NCI-H2196 (cell line): Measurements from ENCODE around the gene SOCS1.

ENCODE experiments used
- DNase-seq: peaks from one replicate; lab custom pipeline; 2025; ENCODE audit not compliant: unreplicated experiment; lab: John Stamatoyannopoulos, UW

The SOCS1 gene

DNA sequence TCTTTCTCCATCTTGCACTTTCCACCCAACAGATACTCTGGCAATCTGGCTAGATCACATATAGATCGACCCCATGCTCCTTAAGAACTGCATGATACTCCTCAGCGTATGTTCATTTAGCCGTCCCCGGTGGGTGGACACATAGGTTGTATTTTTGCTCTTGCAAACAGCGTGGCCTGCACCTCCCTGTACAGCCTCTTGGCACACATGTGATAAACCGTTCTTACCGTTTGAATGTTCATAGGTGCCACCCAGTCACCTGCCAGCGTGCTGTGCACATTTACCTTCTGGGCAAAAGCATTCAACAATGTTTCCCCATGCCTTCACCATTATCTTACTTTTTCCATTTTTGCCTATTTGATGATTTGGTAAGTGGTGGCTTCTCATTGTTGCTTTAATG is 6.9 kb upstream of the SOCS1 start:
- no peak for DNase-seq

DNA sequence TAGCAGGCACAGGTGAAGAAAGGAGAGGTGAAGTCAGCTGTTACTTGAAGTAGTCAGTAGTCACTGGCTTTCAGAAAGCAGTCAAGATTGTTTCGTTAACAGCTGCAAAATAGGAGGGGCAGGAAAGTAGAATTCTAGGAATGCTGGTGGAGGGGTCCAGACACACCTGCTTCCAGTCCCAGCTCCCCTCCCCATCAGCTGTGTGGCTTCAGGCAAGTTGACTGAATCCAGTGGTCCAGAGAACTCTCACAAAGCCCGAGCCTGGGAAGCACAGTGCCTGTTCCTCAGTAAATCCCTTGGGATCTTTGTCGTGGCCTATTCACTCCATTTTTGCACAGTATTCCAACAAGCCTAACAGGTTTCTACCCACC is 4.6 kb upstream of the SOCS1 start:
- no peak for DNase-seq

DNA sequence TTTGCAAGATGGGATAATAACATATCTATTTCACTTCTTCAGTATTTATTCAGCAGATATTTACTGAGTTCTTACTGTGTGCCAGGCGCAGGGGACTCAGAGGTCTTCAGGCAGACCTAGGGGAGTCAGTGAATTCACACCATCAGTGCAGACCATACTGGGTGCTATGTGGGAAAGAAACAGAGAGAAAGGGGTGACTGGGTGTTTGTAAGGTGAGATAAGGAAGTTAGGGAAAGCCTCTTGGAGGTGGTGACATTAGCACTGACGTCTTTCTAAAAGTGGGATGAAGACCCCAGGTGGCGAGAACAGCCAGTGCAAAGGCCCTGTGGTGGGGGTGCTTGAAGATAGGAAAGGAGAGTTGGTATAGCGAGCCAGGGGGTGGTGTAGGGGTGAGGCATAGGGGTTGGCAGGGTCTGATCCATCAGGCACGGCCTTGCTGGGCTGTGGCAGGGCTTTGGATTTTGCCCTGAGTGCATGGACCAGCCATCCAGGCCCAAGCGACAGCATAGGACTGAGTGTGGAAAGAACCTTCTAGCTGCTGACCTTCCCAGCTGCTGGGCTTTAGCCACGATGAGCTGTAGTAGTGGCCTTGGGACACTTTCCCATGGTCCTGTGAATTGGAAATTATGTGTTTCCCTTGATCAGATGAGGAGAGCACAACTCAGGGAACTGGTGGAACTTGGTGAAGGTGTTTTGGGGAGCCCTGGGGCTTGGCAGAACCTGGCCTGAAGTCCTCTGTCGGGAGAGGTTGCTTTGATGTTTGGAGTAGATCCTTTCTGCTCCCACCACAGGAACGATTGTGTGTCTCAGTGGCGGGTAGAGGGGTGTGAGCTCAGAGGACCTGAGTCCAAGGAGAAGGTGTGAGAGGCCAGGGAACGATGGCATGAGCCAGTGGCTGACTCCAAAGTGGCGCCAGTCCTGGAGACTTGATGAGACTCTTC is 3.9 kb upstream of the SOCS1 start:
- DNase-seq: no peak

- peak; percentile 47 for DNase-seq
These were observed 2.8 kb upstream of the SOCS1 start for GRCh38 chr16:11258553-11259492.

GRCh38 chr16:11257131-11257938 is 1.3 kb upstream of the SOCS1 start:
- peak; percentile 80 for DNase-seq

GRCh38 chr16:11256661-11257130 is 692 bp upstream of the SOCS1 start:
- peak; percentile 45 for DNase-seq

- peak; percentile 31 for DNase-seq
These were observed 879 bp downstream of the SOCS1 start for GRCh38 chr16:11254913-11255736.

DNA sequence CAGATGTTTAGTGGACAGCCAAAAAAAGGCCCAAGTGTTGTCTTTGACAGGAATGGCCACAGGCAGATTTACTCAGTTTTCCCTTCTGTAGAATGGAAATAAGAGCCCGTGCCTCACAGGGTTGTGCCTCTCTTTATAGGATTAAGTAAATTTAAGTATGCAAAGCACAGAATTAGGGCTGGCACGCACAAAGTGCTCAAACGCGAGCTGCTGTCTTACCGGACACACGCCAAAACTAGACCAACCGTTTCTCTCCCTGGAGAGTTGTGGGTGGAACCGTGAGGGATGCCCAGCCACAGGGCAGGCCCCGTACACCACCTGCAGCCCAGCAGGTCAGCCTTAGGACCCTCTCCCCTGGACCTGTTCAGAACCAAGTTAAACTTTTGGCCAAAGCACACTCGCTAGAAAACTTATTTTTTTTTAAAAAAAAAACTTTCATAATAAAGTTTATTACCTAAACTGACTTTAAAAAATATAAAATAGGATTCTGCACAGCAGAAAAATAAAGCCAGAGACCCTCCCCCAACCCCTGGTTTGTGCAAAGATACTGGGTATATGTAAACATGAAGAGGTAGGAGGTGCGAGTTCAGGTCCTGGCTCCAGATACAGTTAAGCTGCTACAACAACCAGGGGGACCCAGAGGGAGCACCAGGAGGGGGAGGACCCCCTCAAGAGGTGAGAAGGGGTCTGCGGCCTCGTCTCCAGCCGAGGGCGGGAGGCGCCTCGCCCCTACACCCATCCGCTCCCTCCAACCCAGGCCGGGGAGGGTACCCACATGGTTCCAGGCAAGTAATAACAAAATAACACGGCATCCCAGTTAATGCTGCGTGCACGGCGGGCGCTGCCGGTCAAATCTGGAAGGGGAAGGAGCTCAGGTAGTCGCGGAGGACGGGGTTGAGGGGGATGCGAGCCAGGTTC is 1.8 kb downstream of the SOCS1 start:
- DNase-seq: no peak

DNA sequence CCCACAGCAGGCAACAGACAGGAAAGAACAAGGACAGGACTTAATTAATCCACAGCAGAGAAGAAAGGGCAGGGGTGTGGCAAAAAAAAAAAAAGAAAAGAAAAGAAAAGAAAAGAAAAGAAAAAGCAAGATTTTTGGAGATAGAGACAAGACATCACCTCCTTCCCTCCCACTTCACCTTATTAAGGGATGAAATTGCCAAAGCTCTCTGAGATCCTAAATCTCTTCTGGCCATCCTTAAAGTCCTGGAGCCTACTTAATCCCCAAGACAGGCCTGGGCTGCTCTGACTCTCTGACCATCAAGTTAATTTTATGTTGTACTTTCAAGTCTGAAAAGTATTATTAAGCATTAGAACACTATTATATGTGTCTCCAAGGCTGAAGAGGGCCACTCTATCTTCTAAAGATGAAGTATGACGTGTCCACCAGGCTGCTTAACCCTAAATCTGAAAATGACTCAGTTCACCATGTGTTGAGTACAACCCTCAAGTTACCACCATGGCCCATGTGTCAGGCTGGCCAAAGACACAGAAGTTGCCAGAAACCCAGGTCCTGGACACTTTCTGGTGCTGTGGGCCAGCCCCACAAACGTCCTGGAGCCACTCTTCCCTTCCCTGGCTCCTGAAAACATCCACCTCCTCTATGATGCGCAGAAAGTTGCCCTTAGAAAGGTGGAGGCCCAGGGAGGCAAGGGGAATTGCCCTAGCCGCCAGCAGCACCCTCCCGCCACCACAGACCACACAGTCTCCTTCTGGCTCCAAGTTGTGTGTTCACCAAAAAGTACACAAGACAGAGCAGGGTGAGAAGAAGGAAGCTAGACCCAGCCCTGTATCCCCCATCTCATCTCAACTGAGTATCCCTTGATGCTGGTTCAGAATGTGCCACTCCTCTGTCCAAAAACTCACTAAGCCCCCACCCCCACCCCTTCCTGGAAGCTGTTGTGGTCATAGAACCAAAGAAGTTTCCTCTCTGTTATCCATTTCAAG is 2.7 kb downstream of the SOCS1 start:
- DNase-seq: no peak

DNA sequence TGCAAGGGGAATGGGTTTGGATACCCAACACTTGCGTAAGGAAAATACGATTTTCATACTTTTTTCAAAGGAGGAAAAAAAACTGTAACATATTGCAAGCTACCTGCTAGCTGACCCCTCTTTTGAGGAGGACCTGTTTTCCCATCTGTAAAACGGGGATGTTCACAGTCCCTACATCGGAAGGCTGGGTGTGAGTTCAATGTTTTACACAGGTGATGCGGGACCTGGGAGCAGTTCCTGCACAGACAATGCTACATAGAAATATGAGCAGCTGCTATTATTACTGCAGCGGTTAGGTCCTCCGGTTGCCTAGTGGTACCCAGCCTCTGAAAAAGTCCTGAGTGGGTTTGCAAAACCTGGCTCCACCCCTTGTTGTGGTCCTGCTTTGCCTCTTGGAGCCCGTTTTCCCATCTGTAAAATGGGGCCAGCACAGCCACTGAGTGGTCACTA is 3.5 kb downstream of the SOCS1 start:
- DNase-seq: no peak

GRCh38 chr16:11251525-11252481 is 4.2 kb downstream of the SOCS1 start:
- DNase-seq: no peak

DNA sequence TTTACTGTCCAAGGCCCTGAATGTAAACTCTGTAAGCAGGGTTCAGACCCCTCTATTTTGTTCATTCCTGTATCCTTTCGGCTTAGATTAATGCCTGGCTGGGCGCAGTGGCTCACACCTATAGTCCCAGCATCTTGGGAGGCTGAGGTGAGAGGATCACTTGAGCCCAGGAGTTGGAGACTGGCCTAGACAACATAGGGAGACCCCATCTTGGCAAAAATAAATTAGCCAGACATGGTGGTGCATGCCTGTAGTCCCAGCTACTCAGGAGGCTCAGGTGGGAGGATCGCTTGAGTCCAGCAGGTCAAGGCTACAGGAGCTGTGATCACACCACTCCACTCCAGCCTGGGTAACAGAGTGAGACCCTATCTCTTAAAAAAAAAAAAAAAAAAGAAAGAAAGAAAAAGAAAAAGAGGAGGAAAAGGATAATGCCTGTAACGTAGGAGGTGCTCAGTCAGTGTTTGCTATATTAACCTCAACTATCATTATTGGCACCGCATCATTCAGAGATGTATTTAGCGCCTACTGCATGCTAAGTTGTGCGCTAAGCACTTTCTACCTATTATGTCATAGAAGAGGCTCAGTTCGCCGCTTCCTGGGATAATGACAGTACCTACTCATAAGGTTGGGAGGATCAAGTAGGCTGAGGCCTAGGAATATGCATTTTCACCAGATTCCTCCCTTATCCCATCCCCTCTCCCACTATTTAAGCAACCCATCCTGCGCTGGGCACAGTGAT is 5.0 kb downstream of the SOCS1 start:
- no peak for DNase-seq

DNA sequence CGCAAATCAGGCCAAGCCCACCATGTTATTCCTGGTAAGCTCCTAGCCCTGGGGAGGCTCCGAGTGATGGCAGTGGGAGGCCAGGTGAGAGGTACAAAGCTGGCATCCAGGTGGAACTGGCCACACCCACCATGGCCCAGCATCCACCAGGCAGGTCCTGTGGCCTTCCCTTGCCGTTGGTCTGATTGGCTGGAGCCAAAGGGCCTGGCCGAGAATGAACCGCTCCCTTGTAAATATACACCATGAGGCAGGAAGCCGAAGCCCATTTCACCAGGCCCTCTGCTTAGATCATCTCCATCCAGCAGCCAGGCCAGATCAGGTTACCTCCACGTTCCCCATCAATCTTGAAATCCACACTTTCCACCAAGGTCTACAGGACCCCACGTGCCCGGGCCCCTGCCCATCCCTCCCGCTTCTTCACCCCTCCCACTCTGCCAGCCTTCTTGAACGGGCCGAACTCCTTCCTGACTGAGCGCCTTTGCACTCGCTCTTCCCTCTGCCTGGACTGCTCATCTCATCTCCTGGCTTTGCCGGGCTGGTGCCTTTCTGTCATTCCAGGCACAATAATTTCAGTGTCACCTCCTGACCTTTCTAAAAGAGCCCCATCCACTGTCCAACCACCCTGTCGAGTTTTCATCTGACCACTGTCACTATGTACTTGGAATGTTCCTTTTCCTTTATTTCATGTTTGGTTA is 5.8 kb downstream of the SOCS1 start:
- peak; percentile 70 for DNase-seq

DNA sequence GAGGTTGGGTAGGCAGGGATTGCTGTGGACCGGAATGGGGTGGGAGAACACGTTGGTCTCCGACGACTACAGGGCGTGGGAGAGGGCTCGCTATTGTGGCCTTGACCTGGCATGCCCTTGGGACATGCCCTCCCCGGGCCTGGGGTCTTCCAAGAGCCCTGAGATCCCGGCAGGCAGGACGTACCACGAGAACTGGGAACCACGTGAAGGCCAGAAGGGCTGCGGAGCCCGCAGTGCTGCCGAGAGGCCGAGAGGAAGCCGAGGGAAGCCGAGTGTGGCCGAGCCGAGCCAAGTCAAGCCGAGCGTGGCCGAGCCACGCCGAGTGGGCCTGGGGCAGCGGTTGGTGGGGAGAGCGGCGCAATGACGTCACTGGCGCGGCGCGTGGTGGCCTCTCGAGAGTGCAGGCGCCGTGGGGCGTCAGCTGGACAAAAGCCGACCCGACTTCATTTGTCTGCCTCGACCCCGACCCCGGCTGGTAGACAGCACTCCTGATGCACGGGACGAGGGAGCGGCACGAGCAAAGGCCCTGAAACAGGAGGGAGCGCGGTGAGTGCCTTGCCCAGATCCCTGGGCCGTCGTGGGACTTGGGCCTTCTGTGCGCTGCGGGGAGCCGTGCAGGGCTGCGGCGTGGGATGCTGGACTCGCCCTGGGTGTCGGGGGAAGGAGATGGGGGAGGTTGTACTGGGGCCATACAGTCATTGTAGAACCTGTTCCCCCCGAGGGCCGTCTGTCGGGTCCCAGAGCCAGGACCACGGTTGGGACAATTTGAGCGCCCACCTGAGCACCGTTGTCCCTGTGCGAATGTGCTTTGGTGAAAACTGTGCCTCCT is 6.6 kb downstream of the SOCS1 start:
- no peak for DNase-seq
